ENCODE measurements around the gene YAE1.

DNA sequence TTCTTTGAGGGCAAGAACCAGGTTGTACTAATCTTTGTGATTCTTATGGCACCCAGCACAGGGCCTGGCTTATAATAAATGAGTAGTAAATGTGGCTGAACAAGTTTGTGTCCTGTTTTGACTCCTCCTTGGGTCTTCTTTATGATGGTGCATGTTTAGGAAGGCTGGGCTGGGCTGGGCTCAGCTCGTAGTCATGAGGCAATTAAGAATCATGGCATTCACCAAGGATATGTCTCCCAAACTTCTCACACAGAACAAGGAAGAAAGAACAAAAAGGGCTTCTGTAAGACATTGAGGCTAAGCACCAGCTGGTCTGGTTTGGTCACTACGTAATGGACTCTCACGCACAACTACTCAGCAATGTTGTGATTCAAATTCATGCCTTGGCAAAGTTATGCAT lies 30.5 kb upstream of the YAE1 start:
- TF ChIP-seq, protein P1, sequence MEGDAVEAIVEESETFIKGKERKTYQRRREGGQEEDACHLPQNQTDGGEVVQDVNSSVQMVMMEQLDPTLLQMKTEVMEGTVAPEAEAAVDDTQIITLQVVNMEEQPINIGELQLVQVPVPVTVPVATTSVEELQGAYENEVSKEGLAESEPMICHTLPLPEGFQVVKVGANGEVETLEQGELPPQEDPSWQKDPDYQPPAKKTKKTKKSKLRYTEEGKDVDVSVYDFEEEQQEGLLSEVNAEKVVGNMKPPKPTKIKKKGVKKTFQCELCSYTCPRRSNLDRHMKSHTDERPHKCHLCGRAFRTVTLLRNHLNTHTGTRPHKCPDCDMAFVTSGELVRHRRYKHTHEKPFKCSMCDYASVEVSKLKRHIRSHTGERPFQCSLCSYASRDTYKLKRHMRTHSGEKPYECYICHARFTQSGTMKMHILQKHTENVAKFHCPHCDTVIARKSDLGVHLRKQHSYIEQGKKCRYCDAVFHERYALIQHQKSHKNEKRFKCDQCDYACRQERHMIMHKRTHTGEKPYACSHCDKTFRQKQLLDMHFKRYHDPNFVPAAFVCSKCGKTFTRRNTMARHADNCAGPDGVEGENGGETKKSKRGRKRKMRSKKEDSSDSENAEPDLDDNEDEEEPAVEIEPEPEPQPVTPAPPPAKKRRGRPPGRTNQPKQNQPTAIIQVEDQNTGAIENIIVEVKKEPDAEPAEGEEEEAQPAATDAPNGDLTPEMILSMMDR (IDR thresholded peaks at IDR 0.05) = no peak
- TF ChIP-seq ZNF263 (CRISPR knock-in tag; IDR thresholded peaks at IDR 0.05; ENCODE audit: low read depth) = no peak
- TF ChIP-seq, protein P2, sequence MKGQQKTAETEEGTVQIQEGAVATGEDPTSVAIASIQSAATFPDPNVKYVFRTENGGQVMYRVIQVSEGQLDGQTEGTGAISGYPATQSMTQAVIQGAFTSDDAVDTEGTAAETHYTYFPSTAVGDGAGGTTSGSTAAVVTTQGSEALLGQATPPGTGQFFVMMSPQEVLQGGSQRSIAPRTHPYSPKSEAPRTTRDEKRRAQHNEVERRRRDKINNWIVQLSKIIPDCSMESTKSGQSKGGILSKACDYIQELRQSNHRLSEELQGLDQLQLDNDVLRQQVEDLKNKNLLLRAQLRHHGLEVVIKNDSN (CRISPR knock-in tag; IDR thresholded peaks at IDR 0.05) = no peak

Data from WTC11 (cell line).